GM12878 (cell line): Measurements from ENCODE around the gene SHROOM3. TPM values are rescaled to one million over a fixed set of nuclear protein-coding genes. Genes with fewer than 3 reads are reported as not detected.

Experiments used
- ATAC-seq: fragments of 200-7000 bp; cut with Tn5 transposase; 3 replicates; pipeline ENCODE4 v1.9.1; 2020; ENCODE audit warnings: mild to moderate bottlenecking, moderate library complexity
- BruUV-seq: library from RNA; stranded (reverse); fragments of 400-500 nt; replicated peaks from 2 replicates; lab custom pipeline; 2021; lab: Mats Ljungman, UMichigan
- CTCF ChIA-PET: fragments of 300-600 bp; sonication (Branson Sonifier 250); formaldehyde crosslinking; extraction: SDS; loops from one replicate; lab custom pipeline; 2021; ENCODE audit warnings: inconsistent platforms; lab: Yijun Ruan, JAX
- POLR2A ChIA-PET: fragments of 350-600 bp; formaldehyde crosslinking; extraction: SDS; loops from one replicate; lab custom pipeline; 2021; ENCODE audit warnings: inconsistent platforms; lab: Charles Lee
- RAD21 ChIA-PET: fragments of 300-600 bp; sonication (Branson Sonifier 250); formaldehyde crosslinking; loops from one replicate; lab custom pipeline; 2023; ENCODE audit warnings: antibody characterized with exemption; ENCODE audit not compliant: unreplicated experiment; lab: Charles Lee
- SMC1A ChIA-PET: fragments of 300-600 bp; sonication (Branson Sonifier 250); formaldehyde crosslinking; loops from one replicate; lab custom pipeline; 2023; ENCODE audit not compliant: unreplicated experiment, uncharacterized antibody; lab: Charles Lee
- DNase-seq: peaks from one replicate; pipeline ENCODE4 v3.0.0-alpha.2; 2011; ENCODE audit warnings: low read depth, low spot score
- FAIRE-seq: peaks from 3 replicates; lab custom pipeline; 2011; peaks lifted over from hg19 to GRCh38; lab: Jason Lieb, UNC
- H2AFZ ChIP-seq: 2 replicates; pipeline ENCODE4 v1.6.0; 2011; ENCODE audit warnings: low read depth, low read length, control low read depth; ENCODE audit not compliant: control insufficient read depth
- H3K27ac ChIP-seq: 2 replicates; pipeline ENCODE4 v1.5.1; 2011; ENCODE audit warnings: control low read depth; ENCODE audit not compliant: control insufficient read depth, insufficient read depth
- H3K27me3 ChIP-seq, 2 experiments: replicated peaks in 1 of 2; 2 replicates each; pipeline versions ENCODE4 v1.6.0 to v1.6.1; 2011; ENCODE audit warnings: low read length in 1 of 2; ENCODE audit not compliant: control insufficient read depth in 2 of 2, insufficient read depth in 2 of 2
- H3K36me3 ChIP-seq, 2 experiments: 2 replicates each; pipeline ENCODE4 v1.5.1; 2011; ENCODE audit warnings: low read length in 1 of 2; ENCODE audit not compliant: control insufficient read depth in 2 of 2, insufficient read depth in 2 of 2
- H3K4me1 ChIP-seq: 2 replicates; pipeline ENCODE4 v1.6.1; 2011; ENCODE audit warnings: mild to moderate bottlenecking, low read length, moderate library complexity, mixed read lengths; ENCODE audit not compliant: control insufficient read depth, insufficient read depth
- H3K4me2 ChIP-seq: 2 replicates; pipeline ENCODE4 v1.6.0; 2011; ENCODE audit warnings: control low read depth; ENCODE audit not compliant: control insufficient read depth, insufficient read depth
- H3K4me3 ChIP-seq: fragments of 200-600 bp; sonication (generic); 2 replicates; pipeline ENCODE4 v1.5.1; 2016
- H3K79me2 ChIP-seq: 2 replicates; pipeline ENCODE4 v1.6.0; 2011; ENCODE audit warnings: low read length; ENCODE audit not compliant: control insufficient read depth, insufficient read depth
- H3K9ac ChIP-seq: 2 replicates; pipeline ENCODE4 v1.8.0; 2011; ENCODE audit warnings: low read length, control low read depth, mixed read lengths; ENCODE audit not compliant: control insufficient read depth, insufficient read depth
- H3K9me3 ChIP-seq: replicated peaks from 3 replicates; pipeline ENCODE4 v1.5.1; 2011; ENCODE audit warnings: mild to moderate bottlenecking, low read length; ENCODE audit not compliant: control insufficient read depth, insufficient read depth
- H4K20me1 ChIP-seq: 2 replicates; pipeline ENCODE4 v1.6.0; 2011; ENCODE audit not compliant: control insufficient read depth, insufficient read depth
- BCL11A ChIP-seq: IDR thresholded peaks from 2 replicates; pipeline ENCODE4 v1.6.1; 2011; ENCODE audit warnings: low read depth, low read length
- CHD2 ChIP-seq: IDR thresholded peaks from 2 replicates; pipeline ENCODE4 v1.6.1; 2011; ENCODE audit warnings: low read depth, low read length, improper control_type of control experiment, borderline replicate concordance
- CREM ChIP-seq: IDR thresholded peaks from 2 replicates; pipeline ENCODE4 v1.6.1; 2014; ENCODE audit warnings: antibody characterized with exemption, low read depth
- ELK1 ChIP-seq: IDR thresholded peaks from 2 replicates; pipeline ENCODE4 v1.6.1; 2012; ENCODE audit warnings: low read depth, low read length, improper control_type of control experiment
- ESRRA ChIP-seq: IDR thresholded peaks from 2 replicates; pipeline ENCODE4 v1.6.1; 2012; ENCODE audit warnings: mild to moderate bottlenecking, low read length, improper control_type of control experiment
- FOS ChIP-seq: IDR thresholded peaks from 3 replicates; pipeline ENCODE4 v1.6.1; 2011; ENCODE audit warnings: borderline replicate concordance; ENCODE audit not compliant: insufficient read length; ENCODE audit errors: extremely low read depth
- GATAD2B ChIP-seq: fragments of 450-650 bp; conservative IDR thresholded peaks from 2 replicates; pipeline ENCODE4 v1.6.1; 2017; ENCODE audit warnings: low read depth, mild to moderate bottlenecking, moderate library complexity
- HCFC1 ChIP-seq: fragments of 150-350 bp; IDR thresholded peaks from 2 replicates; pipeline ENCODE4 v1.6.1; 2014; ENCODE audit warnings: low read length
- LARP7 ChIP-seq: fragments of 450-650 bp; IDR thresholded peaks from 2 replicates; pipeline ENCODE4 v1.6.1; 2017; ENCODE audit warnings: mild to moderate bottlenecking
- PAX5 ChIP-seq: IDR thresholded peaks from 2 replicates; pipeline ENCODE4 v1.6.1; 2011; ENCODE audit warnings: low read depth, low read length, borderline replicate concordance
- POLR2AphosphoS5 ChIP-seq: IDR thresholded peaks from 2 replicates; pipeline ENCODE4 v1.6.1; 2011; ENCODE audit warnings: mild to moderate bottlenecking, low read length, inconsistent platforms
- RBBP5 ChIP-seq: fragments of 200-600 bp; sonication (generic); conservative IDR thresholded peaks from 2 replicates; pipeline ENCODE4 v1.6.1; 2016
- RCOR1 ChIP-seq: conservative IDR thresholded peaks from 2 replicates; pipeline ENCODE4 v1.6.1; 2012; ENCODE audit warnings: low read depth, low read length, improper control_type of control experiment
- RELB ChIP-seq: fragments of 450-650 bp; IDR thresholded peaks from 2 replicates; pipeline ENCODE4 v1.6.1; 2017; ENCODE audit warnings: low read depth, mild to moderate bottlenecking, moderate library complexity
- SKIL ChIP-seq: fragments of 450-650 bp; IDR thresholded peaks from 2 replicates; pipeline ENCODE4 v1.6.1; 2017; ENCODE audit warnings: mild to moderate bottlenecking, low read depth, inconsistent platforms; ENCODE audit not compliant: poor library complexity, severe bottlenecking
- TAF1 ChIP-seq: IDR thresholded peaks from 2 replicates; pipeline ENCODE4 v1.6.1; 2011; ENCODE audit warnings: mild to moderate bottlenecking, low read depth, low read length, borderline replicate concordance
- TARDBP ChIP-seq: IDR thresholded peaks from 2 replicates; pipeline ENCODE4 v1.6.1; 2016; ENCODE audit warnings: borderline replicate concordance
- TCF7 ChIP-seq: IDR thresholded peaks from 2 replicates; pipeline ENCODE4 v1.6.1; 2014; ENCODE audit warnings: antibody characterized with exemption, borderline replicate concordance
- WGBS: methylation state at CpG from one replicate; pipeline ENCODE4 v1.1.6; 2016; ENCODE audit warnings: low lambda C conversion rate; ENCODE audit not compliant: insufficient replicate concordance, insufficient coverage; ENCODE audit errors: missing lambda C conversion rate; 5-methylcytosine and 5-hydroxymethylcytosine counted together
- in situ Hi-C: fragments of 300-500 bp; cut with MboI; formaldehyde crosslinking; loops from 9 replicates; pipeline ENCODE4 v1.14.3; 2018; ENCODE audit warnings: mixed read lengths
- intact Hi-C: fragments of 100-400 bp; cut with micrococcal nuclease; formaldehyde crosslinking; loops from one replicate; pipeline ENCODE4 v1.14.2; 2022; ENCODE audit not compliant: unreplicated experiment
- polyA plus RNA-seq, 11 experiments: library from polyadenylated mRNA; depleted of rRNA in 4 of 11; unstranded in 6 of 11; stranded (reverse) in 5 of 11; fragments of >200 nt; fragmentation: Nextera tagmentation in 4 of 11; fragmentation: Illumina TruSeq in 1 of 11; extraction: Ambion mirVana in 4 of 11; extraction: Trizol in 1 of 11; gene quantifications; 1 replicate in 1 of 11; 2 replicates in 10 of 11; pipeline versions ENCODE4 v1.2.1 to v1.2.3, GENCODE V29; 2011 to 2016; ENCODE audit warnings: inconsistent platforms in 2 of 11, missing spikeins in 2 of 11, low read depth in 1 of 11
- total RNA-seq, 4 experiments: library from RNA; depleted of rRNA in 3 of 4; stranded (reverse); fragments of >200 nt in 3 of 4; fragmentation: Illumina TruSeq in 1 of 4; extraction: Trizol in 1 of 4; gene quantifications; 2 replicates each; pipeline versions ENCODE4 v1.2.1 to v1.2.3, GENCODE V29; 2013 to 2021
- TF ChIP-seq, protein P1 (sequence below): IDR thresholded peaks from 2 replicates; pipeline ENCODE4 v1.6.1; 2011; ENCODE audit warnings: mild to moderate bottlenecking, low read depth, low read length, moderate library complexity; ENCODE audit not compliant: insufficient replicate concordance

SHROOM3 gene
- total and polyA plus RNA-seq, 10 of the 15 experiments (the other 5 are each of a cell fraction or from before 2014, with no cell fraction given): under 0.01 to 0.29 (median 0.08) TPM; not detected in 1

GRCh38 chr4:76576824-76577223 lies 141.8 kb downstream of the SHROOM3 start (continued):
- TF ChIP-seq RELB (no peak), GATAD2B (no peak), PAX5 (no peak), TCF7 (no peak), RBBP5 (no peak)

GRCh38 chr4:76578002-76578560 lies 143.1 kb downstream of the SHROOM3 start:
- WGBS: 2% methylated on average over 2 of the region's 2 CpGs
- in situ Hi-C loops: no loop called here
- no peak for TF ChIP-seq CREM
- no peak for TF ChIP-seq LARP7
- TF ChIP-seq BCL11A: no peak
- no peak for TF ChIP-seq ELK1
- no peak for TF ChIP-seq SKIL
- no peak for TF ChIP-seq POLR2AphosphoS5
- no peak for TF ChIP-seq GATAD2B
- no peak for TF ChIP-seq HCFC1
- TF ChIP-seq RCOR1: no peak
- no peak for TF ChIP-seq FOS
- TF ChIP-seq, protein P1, sequence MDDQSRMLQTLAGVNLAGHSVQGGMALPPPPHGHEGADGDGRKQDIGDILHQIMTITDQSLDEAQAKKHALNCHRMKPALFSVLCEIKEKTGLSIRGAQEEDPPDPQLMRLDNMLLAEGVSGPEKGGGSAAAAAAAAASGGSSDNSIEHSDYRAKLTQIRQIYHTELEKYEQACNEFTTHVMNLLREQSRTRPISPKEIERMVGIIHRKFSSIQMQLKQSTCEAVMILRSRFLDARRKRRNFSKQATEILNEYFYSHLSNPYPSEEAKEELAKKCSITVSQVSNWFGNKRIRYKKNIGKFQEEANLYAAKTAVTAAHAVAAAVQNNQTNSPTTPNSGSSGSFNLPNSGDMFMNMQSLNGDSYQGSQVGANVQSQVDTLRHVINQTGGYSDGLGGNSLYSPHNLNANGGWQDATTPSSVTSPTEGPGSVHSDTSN: no peak
- TF ChIP-seq CHD2: no peak
- no peak for TF ChIP-seq TARDBP
- TF ChIP-seq ESRRA: no peak
- TF ChIP-seq TAF1: no peak

More at GRCh38 chr4:76578002-76578560, 143.1 kb downstream of the SHROOM3 start:
- H3K4me2 ChIP-seq: no peak overlapping the region
- BruUV-seq: no TSS peak
- no peaks in the 10 kb centered on the region for H3K9me3 ChIP-seq
- no peaks in the 10 kb centered on the region for H3K79me2 ChIP-seq
- H3K9ac ChIP-seq: no peak overlapping the region
- no peak overlapping the region for H3K27ac ChIP-seq
- H3K4me1 ChIP-seq: no peaks in the 10 kb centered on the region
- no peaks in the 10 kb centered on the region for H4K20me1 ChIP-seq
- ATAC-seq (no peak), FAIRE-seq (no peak), DNase-seq (no peak)
- intact Hi-C loops: no loop called here
- SMC1A ChIA-PET: no interaction called here
- H3K27me3 ChIP-seq: peaks cover 1 to 2% of the 10 kb centered on the region in 2 experiments; a peak in 2 of 4 replicates
- POLR2A ChIA-PET: no interaction called here
- CTCF ChIA-PET: no interaction called here
- RAD21 ChIA-PET: no interaction called here
- H3K4me3 ChIP-seq: no peak overlapping the region
- H2AFZ ChIP-seq: no peak overlapping the region
- no peaks in the 10 kb centered on the region for H3K36me3 ChIP-seq
